ENCODE measurements around the gene TDRD7.

DNA sequence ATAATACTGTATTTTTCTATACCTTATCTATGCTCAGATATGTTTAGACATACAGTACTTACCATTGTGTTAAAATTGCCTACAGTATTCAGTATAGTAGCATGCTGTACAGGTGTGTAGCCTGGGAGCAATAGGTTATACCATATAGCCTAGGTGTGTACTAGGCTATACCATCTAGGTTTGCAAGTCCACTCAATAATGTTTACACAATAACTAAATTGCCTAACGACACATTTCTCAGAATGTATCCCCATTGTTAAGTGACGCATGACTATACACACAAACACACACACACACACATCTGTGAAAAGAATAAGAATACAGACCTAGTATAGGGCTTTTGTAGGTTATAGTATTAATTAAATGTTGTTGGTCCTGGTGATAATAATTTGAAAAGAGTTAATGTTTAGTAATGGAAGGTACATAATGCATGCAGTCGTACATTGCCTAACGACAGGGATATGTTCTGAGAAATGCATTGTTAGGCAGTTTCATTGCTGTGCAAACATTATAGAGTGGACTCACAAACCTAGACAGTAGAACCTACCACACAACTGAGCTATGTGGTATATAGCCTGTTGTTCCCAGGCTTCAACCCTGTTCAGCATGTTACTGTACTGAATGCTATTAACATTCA, 13.6 kb downstream of the TDRD7 start:
- TF ChIP-seq, protein P1, sequence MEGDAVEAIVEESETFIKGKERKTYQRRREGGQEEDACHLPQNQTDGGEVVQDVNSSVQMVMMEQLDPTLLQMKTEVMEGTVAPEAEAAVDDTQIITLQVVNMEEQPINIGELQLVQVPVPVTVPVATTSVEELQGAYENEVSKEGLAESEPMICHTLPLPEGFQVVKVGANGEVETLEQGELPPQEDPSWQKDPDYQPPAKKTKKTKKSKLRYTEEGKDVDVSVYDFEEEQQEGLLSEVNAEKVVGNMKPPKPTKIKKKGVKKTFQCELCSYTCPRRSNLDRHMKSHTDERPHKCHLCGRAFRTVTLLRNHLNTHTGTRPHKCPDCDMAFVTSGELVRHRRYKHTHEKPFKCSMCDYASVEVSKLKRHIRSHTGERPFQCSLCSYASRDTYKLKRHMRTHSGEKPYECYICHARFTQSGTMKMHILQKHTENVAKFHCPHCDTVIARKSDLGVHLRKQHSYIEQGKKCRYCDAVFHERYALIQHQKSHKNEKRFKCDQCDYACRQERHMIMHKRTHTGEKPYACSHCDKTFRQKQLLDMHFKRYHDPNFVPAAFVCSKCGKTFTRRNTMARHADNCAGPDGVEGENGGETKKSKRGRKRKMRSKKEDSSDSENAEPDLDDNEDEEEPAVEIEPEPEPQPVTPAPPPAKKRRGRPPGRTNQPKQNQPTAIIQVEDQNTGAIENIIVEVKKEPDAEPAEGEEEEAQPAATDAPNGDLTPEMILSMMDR (IDR thresholded peaks at IDR 0.05): no peak
- no peak for TF ChIP-seq EZH2 (IDR thresholded peaks at IDR 0.05; ENCODE audit: borderline replicate concordance, insufficient read depth, low read depth, low read length, poor library complexity, severe bottlenecking)

All from B cell (primary cell).